WTC11 (cell line): ENCODE data around the gene INO80E.

Experiments used
- CTCF ChIP-seq: fragments of 200-600 bp; IDR thresholded peaks from 2 replicates; pipeline ENCODE4 v1.8.0; 2022; ENCODE audit warnings: antibody characterized with exemption
- ETV6 ChIP-seq: sonication (generic); formaldehyde crosslinking; IDR thresholded peaks from 2 replicates; pipeline ENCODE4 v1.8.1; 2022; ENCODE audit warnings: mild to moderate bottlenecking, missing genetic modification reagents
- RORB ChIP-seq: fragments of 250-450 bp; sonication (Bioruptor Pico); IDR thresholded peaks from 2 replicates; pipeline ENCODE4 v1.9.0; 2021; ENCODE audit warnings: mild to moderate bottlenecking
- TCF7 ChIP-seq: sonication (generic); formaldehyde crosslinking; IDR thresholded peaks from 2 replicates; pipeline ENCODE4 v1.8.0; 2022; ENCODE audit warnings: mild to moderate bottlenecking, low read depth, missing genetic modification reagents, moderate library complexity
- ZNF532 ChIP-seq: fragments of 250-450 bp; sonication (Bioruptor Pico); IDR thresholded peaks from 2 replicates; pipeline ENCODE4 v1.9.0; 2021; ENCODE audit warnings: mild to moderate bottlenecking, borderline replicate concordance

DNA sequence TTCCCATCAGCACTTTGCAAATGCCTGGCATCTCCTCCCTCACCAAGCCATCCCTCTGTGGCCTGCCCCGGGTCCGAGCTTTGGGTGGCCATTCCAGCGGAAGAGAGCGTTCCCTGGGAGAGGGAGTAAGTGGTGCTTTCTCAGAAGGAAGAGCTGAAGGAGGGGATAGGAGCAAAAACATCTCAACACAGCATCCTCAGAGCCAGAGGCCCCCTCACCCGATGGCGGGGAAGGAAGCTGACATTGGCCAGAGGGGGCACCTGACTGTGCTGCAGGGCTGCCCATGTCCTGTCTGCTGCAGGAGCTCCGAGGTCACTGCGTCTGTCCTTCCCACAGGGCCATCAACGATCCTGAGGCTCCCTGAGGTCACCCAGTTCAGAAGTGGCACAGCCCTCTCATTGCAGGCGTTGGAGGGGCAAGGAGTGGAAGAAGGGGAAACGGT, 35.5 kb downstream of the INO80E start:
- no peak for TF ChIP-seq CTCF
- TF ChIP-seq TCF7 (CRISPR knock-in tag): no peak
- TF ChIP-seq ETV6 (CRISPR knock-in tag): no peak
- TF ChIP-seq ZNF532 (CRISPR knock-in tag): no peak
- no peak for TF ChIP-seq RORB
